ELF-1 (cell line): Measurements from ENCODE around the gene TTLL11.

ENCODE experiments used
- DNase-seq: peaks from one replicate; pipeline ENCODE4 v3.0.0-alpha.2; 2016; ENCODE audit warnings: low read depth, low spot score

TTLL11 gene

GRCh38 chr9:122051351-122052321 is 41.5 kb downstream of the TTLL11 start:
- no peak for DNase-seq

DNA sequence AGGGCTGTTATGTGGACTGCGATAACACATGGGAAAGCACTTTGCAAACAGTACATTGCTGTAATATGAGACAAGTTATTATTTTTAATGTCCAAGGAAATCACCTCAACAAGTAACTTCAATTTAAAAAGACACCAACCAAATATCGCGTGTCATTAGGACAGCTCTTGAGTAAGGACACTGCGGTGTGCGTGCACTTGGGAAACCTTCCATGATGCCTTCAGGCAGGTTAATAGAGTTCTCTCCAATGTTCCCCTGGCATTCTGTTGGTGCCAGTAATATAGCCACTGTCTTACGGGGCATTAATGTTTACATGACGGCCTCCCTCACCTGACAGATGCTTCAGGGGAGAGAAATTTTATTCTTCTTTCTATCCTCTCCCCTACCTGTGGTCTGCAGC is 42.9 kb downstream of the TTLL11 start:
- DNase-seq, result no peak

DNA sequence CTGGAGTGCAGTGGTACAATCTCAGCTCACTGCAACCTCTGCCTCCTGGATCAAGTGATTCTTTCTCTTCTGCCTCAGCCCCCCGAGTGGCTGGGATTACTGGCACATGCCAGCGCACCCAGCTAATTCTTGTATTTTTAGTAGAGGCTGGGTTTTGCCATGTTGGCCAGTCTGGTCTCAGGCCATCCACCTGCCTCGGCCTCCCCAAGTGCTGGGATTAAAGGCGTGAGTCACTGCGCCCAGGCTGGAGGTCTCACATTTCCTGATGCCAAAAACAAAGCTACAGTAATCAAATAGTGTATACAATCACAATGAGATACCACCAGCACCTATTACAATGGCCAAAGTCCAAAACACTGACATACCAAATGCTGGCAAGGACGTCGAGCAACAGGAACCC is 51.1 kb downstream of the TTLL11 start:
- no peak for DNase-seq

DNA sequence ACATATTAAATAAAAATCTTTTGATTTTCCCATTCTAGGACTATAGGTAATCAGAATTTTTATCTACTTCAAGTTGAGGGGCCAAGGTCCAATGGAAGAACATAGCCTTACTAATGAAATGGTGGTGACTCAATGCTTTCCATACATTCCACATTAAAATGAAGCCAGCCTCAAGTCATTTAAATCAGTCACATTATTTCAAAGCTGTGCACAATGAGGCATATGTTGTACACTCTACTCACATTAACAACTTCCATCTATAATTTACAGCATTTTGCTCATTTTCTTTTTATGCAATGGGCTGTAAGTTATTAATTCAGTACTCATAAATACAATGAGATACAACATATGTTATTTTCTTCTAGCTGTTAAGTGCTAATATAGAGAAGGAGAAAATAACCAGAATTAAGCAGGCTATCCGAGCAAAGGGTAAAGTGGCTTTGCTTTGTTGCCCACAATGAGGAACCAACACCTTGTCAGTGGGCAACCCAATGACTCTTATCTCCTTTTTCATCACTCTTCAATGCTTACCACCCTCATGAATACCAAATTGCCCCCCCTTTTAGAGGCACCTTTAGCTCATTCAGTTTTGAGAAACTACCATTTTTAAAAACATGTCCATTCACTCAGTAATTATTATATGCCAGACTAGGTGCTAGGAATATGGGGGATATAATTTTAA is 52.4 kb downstream of the TTLL11 start:
- no peak for DNase-seq

- DNase-seq, result no peak
Measured at GRCh38 chr9:122039234-122039633, 53.9 kb downstream of the TTLL11 start.

DNA sequence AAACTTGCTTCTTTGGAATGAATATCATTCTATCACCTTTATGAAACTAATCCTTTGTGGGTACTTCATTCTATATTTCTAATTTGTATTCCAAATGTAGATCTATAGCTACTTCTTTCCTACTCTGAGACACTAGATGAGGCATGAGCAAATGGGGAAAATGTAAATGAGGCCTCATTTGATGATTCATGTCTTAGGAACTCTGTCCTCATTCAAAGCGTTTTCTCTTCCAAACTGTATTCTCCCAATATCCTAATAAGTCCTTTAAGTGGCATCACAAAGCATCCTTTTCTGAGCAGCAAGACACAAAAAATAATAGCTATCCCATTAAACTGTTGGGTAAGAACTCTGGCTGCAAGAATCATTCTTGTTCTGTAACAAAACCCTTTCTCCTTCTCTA is 56.1 kb downstream of the TTLL11 start:
- DNase-seq, result no peak

DNA sequence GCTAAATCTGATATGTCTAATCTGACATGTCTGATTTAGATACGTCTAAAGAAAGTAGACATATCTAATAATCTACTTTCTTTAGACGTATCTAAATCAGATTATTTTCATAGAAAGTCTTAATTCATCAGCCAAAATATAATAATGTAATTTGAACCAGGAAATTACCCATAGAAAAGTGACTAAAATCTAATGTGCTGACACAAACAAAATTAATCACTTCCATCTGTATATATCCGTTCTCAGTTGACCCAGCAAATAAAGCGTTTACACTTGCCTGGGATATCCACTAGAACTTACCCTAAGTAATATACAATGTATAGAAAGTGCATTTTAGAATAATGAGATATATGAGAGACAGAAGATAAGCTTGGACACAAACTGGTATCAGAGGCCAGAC is 56.7 kb downstream of the TTLL11 start:
- DNase-seq, result no peak

- no peak for DNase-seq
Measured at GRCh38 chr9:122033775-122034373, 59.2 kb downstream of the TTLL11 start.

DNA sequence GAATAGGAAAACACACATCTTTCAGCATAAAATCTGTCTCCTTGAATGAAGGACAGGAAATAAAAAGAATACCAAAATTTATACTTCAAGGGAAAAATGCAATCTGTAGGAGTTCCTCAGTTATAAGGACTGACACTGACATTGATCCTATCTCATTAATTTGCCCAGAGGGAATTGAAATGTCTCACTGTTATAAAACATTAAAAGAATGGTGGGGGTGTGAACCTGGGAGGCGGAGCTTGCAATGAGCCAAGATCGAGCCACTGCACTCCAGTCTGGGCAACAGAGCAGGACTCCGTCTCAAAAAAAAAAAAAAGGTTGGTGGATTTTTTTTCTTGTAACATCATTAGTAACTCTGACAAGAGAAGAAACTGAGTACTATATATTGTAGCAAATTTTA is 60.8 kb downstream of the TTLL11 start:
- DNase-seq, result no peak

GRCh38 chr9:122031776-122032175 is 61.3 kb downstream of the TTLL11 start:
- no peak for DNase-seq

DNA sequence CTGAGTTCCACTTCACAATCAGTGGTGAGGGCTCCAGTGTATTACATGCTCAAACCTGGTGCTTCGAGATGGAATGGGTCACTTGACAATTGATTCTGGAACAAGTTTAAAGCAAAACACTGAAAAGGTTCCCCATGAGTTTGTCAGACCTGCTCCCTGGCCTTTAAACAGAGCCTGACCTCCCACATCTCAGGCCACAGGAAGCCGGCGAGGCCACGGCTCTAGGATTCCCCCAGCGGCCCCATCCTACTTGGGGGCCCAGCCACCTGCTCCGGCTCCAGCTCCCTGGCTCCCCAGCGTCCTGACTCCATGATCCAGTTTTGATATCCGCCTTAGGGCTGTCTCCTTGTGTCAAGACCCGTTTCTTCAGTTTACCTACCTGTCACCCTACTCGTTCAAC is 62.0 kb downstream of the TTLL11 start:
- DNase-seq, result no peak

DNA sequence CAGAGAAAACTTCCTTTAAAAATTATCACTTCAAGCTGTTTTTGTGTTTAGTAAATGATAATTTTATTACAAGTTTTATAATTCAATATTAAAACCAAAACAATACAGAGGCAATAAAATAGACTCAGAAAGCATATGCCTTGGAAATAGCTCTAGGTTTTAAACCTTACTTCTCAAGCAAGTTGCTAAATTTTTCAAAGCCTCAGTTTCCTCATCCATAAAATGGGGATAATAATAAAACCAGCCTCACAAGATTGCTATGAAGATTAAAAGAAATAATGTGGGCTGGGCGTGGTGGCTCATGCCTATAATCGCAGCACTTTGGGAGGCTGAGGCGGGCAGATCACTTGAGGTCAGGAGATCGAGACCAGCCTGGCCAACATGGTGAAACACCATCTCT is 62.8 kb downstream of the TTLL11 start:
- no peak for DNase-seq

DNA sequence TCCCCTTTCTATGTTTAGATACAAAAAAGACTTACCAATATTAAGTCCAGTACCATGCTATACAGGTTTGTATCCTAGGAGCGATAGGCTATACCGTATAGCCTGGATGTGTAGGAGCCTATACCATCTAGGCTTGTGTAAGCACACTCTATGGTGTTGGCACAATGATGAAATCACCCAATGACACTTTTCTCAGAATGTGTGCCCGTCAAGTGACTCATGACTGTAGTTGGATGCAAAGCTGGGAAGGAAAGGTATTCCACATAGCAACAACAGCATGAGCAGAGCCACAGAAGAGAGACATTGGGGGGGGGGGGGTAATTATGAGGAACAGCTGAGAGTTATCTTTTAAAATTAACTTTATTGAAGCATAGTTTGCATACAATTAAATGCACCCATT is 63.2 kb downstream of the TTLL11 start:
- DNase-seq, result no peak

DNA sequence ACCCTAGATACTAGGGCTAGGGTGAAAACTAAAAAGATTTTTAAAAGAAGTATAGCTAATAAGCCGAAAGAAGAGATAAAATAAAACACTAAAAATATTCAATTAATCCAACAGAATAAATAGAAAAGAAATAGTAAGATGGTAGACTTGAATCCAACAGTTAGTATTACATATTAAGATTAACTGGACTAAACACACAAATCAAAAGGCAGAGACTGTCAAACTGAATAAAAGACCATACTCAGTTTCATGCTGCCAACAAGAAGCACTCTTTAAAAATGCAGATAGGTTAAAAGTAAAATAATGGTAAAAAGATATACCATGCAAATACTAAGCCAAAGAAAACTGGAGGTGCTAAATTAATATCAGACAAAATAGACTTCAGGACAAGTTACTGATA is 65.0 kb downstream of the TTLL11 start:
- DNase-seq, result no peak

DNA sequence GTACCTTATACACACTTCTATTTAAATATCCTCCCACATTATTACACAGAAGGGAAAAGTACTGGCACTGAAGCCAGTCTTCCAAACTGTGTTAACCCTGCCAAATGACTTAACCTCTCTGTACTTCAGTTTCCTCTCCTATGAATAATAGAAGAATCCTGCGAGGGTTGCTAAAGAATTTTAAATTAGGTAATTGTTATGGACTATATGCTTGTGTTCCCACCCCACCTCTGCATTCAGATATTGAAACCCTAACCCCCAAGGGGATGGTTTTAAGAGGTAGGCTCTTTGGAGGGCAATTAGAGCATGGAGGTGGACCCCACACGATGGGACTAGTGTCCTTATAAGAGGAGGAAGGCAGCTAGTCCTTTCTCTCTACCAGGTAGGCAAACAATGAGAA is 72.7 kb downstream of the TTLL11 start:
- no peak for DNase-seq

DNA sequence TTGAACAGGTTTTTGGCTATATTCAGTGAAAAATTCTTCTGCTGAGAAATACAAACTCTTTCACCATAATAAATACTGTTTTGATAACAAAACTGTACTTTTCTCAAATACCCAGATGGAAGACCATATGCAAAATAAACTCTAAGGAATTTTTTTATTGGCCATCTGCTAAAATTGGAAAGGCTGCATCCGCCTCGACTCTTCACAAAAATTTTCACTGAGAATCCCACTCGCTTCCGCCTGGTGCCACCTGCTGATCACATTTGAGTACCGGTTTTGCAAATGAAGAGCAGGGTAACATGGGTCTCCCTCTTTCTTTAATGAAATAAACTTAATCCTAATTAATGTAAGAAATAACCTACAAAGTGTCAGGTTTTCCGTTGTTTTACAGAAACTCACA is 76.4 kb downstream of the TTLL11 start:
- DNase-seq, result no peak

DNA sequence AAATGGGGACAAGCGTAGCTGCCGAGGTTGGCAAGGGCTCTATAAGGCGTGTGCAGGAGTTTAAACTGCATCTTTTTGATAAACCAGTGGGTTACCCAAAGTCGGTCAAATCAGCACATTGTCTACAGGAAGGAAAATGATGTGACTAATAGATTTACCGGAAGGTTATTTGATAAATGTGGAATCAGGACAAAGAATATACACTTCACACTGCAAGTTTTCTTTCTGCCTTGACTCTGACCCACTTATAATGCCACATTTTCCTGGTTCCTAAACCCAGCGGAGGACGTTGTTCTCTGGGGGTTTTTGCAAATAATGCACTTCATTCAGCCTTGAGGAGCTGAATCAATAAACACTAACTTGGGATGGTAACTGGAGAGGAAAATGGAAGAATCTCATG is 76.8 kb downstream of the TTLL11 start:
- DNase-seq, result no peak

GRCh38 chr9:122015170-122015821 is 77.8 kb downstream of the TTLL11 start:
- DNase-seq, result no peak

GRCh38 chr9:122011818-122012498 is 81.2 kb downstream of the TTLL11 start:
- DNase-seq, result no peak

DNA sequence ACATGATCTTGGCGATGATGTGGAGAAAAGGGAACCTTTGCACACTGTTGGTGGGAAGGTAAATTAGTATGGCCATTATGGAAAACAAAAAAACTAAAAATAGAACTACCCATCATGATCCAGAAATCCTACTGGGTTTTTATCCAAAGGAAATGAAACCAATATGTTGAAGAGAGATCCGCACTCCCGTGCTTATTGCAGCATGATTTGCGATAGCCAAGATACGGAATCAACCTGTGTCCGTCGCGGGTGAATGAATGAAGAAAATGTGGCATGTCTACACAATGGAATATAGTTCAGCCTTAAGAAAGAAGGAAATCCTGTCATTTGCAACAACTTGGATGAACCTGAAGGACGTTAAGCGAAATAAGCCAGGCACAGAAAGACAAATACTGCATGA is 84.5 kb downstream of the TTLL11 start:
- no peak for DNase-seq

GRCh38 chr9:122007837-122008236 is 85.3 kb downstream of the TTLL11 start:
- DNase-seq, result no peak

- no peak for DNase-seq
Measured at GRCh38 chr9:122005597-122005996, 87.5 kb downstream of the TTLL11 start.
